Caco-2 (cell line): ENCODE data around the gene SMS. TPM values are rescaled to one million over a fixed set of nuclear protein-coding genes. Genes with fewer than 3 reads are reported as not detected.

Experiments
- BruUV-seq: library from RNA; stranded (reverse); fragments of 400-500 nt; replicated peaks from 2 replicates; lab custom pipeline; 2021; lab: Mats Ljungman, UMichigan
- CTCF ChIA-PET: fragments of 300-600 bp; sonication (Branson Sonifier 250); formaldehyde crosslinking; loops from one replicate; lab custom pipeline; 2022; ENCODE audit warnings: antibody characterized with exemption; lab: Charles Lee
- POLR2A ChIA-PET: fragments of 300-600 bp; sonication (Branson Sonifier 250); formaldehyde crosslinking; loops from one replicate; lab custom pipeline; 2022; ENCODE audit warnings: antibody characterized with exemption; lab: Charles Lee
- DNase-seq, 2 experiments: peaks; one replicate each; pipeline versions ENCODE4 v3.0.0 to v3.0.0-alpha.2; 2020 to 2022
- H3K27me3 ChIP-seq: replicated peaks from 2 replicates; pipeline ENCODE4 v1.6.0; 2011; ENCODE audit warnings: low read length; ENCODE audit not compliant: control insufficient read depth, insufficient read depth
- H3K36me3 ChIP-seq: 2 replicates; pipeline ENCODE4 v1.5.1; 2011; ENCODE audit warnings: low read length; ENCODE audit not compliant: control insufficient read depth, insufficient read depth
- H3K4me1 ChIP-seq: fragments of 250-450 bp; sonication (Bioruptor Pico); 2 replicates; pipeline ENCODE4 v1.5.1; 2020; ENCODE audit warnings: mild to moderate bottlenecking
- H3K4me3 ChIP-seq: 2 replicates; pipeline ENCODE4 v1.5.1; 2011; ENCODE audit warnings: low read depth, mild to moderate bottlenecking, control low read depth, low read length
- H3K9me3 ChIP-seq: fragments of 250-450 bp; sonication (Bioruptor Pico); 2 replicates; pipeline ENCODE4 v1.5.1; 2020; ENCODE audit warnings: mild to moderate bottlenecking, moderate library complexity
- H3K27ac Mint-ChIP-seq: one replicate; pipeline ENCODE4 v1.8.0; 2022; ENCODE audit warnings: mixed read lengths; ENCODE audit not compliant: unreplicated experiment
- H3K27me3 Mint-ChIP-seq: one replicate; pipeline ENCODE4 v1.8.0; 2022; ENCODE audit warnings: mixed read lengths; ENCODE audit not compliant: insufficient read depth, unreplicated experiment
- H3K36me3 Mint-ChIP-seq: one replicate; pipeline ENCODE4 v1.8.0; 2022; ENCODE audit warnings: mild to moderate bottlenecking, mixed read lengths; ENCODE audit not compliant: insufficient read depth, unreplicated experiment
- H3K4me1 Mint-ChIP-seq: one replicate; pipeline ENCODE4 v1.8.0; 2022; ENCODE audit warnings: low read depth, mixed read lengths; ENCODE audit not compliant: unreplicated experiment
- H3K4me3 Mint-ChIP-seq: one replicate; pipeline ENCODE4 v1.8.0; 2022; ENCODE audit warnings: mild to moderate bottlenecking, moderate library complexity, mixed read lengths; ENCODE audit not compliant: unreplicated experiment
- H3K9me3 Mint-ChIP-seq: one replicate; pipeline ENCODE4 v1.8.0; 2022; ENCODE audit warnings: mixed read lengths; ENCODE audit not compliant: unreplicated experiment
- intact Hi-C: fragments of 100-400 bp; cut with micrococcal nuclease; formaldehyde crosslinking; loops from one replicate; pipeline ENCODE4 v1.10.0; 2022; ENCODE audit not compliant: unreplicated experiment
- total RNA-seq: library from RNA; stranded (reverse); gene quantifications from 2 replicates; pipeline ENCODE4 v1.2.3, GENCODE V29; 2022
- TF ChIP-seq, protein P1 (sequence below), 2 experiments: fragments of 200-600 bp in 1 of 2; IDR thresholded peaks; 1 replicate in 1 of 2; 2 replicates in 1 of 2; pipeline versions ENCODE4 v1.5.1 to v1.8.0; 2011 to 2022; ENCODE audit warnings: antibody characterized with exemption in 1 of 2, control low read depth in 1 of 2, inconsistent platforms in 1 of 2, low read depth in 1 of 2, low read length in 1 of 2, mild to moderate bottlenecking in 1 of 2, moderate library complexity in 1 of 2; ENCODE audit not compliant: insufficient read depth in 1 of 2, severe bottlenecking in 1 of 2, unreplicated experiment in 1 of 2

SMS gene
- total RNA-seq, 1 experiment from 2014 or later, result 158 TPM

DNA sequence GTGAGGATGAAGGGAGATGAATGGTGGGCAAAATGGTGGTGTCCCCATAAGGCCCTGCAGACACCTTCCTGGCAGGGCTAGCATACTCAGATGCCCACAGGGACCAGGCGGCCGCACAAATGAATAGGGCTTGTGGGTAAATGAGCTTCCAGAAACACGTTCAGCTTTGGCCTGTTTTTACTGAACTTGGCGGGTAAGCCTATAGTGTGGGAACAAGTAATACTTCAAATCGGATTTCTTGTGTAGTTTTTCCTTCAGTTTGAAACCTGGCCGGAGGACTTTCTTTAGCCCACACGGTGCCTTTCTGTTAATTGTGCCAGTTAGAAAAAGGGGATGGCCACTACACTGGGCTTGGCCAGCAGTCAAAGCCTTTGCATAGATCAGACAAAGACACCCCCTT lies 22.8 kb downstream of the SMS start:
- H3K9me3 ChIP-seq, result no peaks in the 10 kb centered on the region
- ChIA-PET CTCF (no interaction called here), POLR2A (no interaction called here)
- H3K36me3 Mint-ChIP-seq, result peaks cover 25% of the 10 kb centered on the region
- no peaks in the 10 kb centered on the region for H3K27me3 ChIP-seq
- no peaks in the 10 kb centered on the region for H3K36me3 ChIP-seq
- no peaks in the 10 kb centered on the region for H3K9me3 Mint-ChIP-seq
- no peak overlapping the region for H3K4me3 Mint-ChIP-seq
- no peak overlapping the region for H3K27ac Mint-ChIP-seq
- TF ChIP-seq, protein P1, sequence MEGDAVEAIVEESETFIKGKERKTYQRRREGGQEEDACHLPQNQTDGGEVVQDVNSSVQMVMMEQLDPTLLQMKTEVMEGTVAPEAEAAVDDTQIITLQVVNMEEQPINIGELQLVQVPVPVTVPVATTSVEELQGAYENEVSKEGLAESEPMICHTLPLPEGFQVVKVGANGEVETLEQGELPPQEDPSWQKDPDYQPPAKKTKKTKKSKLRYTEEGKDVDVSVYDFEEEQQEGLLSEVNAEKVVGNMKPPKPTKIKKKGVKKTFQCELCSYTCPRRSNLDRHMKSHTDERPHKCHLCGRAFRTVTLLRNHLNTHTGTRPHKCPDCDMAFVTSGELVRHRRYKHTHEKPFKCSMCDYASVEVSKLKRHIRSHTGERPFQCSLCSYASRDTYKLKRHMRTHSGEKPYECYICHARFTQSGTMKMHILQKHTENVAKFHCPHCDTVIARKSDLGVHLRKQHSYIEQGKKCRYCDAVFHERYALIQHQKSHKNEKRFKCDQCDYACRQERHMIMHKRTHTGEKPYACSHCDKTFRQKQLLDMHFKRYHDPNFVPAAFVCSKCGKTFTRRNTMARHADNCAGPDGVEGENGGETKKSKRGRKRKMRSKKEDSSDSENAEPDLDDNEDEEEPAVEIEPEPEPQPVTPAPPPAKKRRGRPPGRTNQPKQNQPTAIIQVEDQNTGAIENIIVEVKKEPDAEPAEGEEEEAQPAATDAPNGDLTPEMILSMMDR (IDR thresholded peaks at IDR 0.05; ENCODE audit: insufficient read depth in 1 of 2, low read depth in 1 of 2, low read length in 1 of 2, severe bottlenecking in 1 of 2, unreplicated experiment in 1 of 2), result no peak
- intact Hi-C loops, result no loop called here
- DNase-seq, result no peak
- H3K4me1 Mint-ChIP-seq, result peaks cover 7% of the 10 kb centered on the region
- H3K4me1 ChIP-seq, result no peaks in the 10 kb centered on the region
- H3K27me3 Mint-ChIP-seq, result no peaks in the 10 kb centered on the region
- BruUV-seq, result no TSS peak
- no peak overlapping the region for H3K4me3 ChIP-seq

- no TSS peak for BruUV-seq
- TF ChIP-seq, protein P1 (IDR thresholded peaks at IDR 0.05; ENCODE audit: insufficient read depth in 1 of 2, low read depth in 1 of 2, low read length in 1 of 2, severe bottlenecking in 1 of 2, unreplicated experiment in 1 of 2), result no peak
- Mint-ChIP-seq H3K9me3 (no peaks in the 10 kb centered on the region), H3K36me3 (peaks cover 23% of the 10 kb centered on the region), H3K27me3 (no peaks in the 10 kb centered on the region), H3K4me1 (peaks cover 7% of the 10 kb centered on the region), H3K27ac (no peak overlapping the region), H3K4me3 (no peak overlapping the region)
- ChIA-PET CTCF (no interaction called here), POLR2A (no interaction called here)
- H3K27me3 ChIP-seq, result no peaks in the 10 kb centered on the region
- no peaks in the 10 kb centered on the region for H3K4me1 ChIP-seq
- no peak for DNase-seq
- H3K9me3 ChIP-seq, result no peaks in the 10 kb centered on the region
- no peak overlapping the region for H3K4me3 ChIP-seq
- H3K36me3 ChIP-seq, result no peaks in the 10 kb centered on the region
- intact Hi-C loops, result no loop called here
Measured at GRCh38 chrX:21963731-21964405, 23.4 kb downstream of the SMS start.

GRCh38 chrX:21966866-21967265 lies 26.4 kb downstream of the SMS start:
- H3K9me3 Mint-ChIP-seq, result no peaks in the 10 kb centered on the region
- no peaks in the 10 kb centered on the region for H3K27me3 Mint-ChIP-seq
- TF ChIP-seq, protein P1 (IDR thresholded peaks at IDR 0.05; ENCODE audit: insufficient read depth in 1 of 2, low read depth in 1 of 2, low read length in 1 of 2, severe bottlenecking in 1 of 2, unreplicated experiment in 1 of 2), result no peak
- CTCF ChIA-PET, result no interaction called here
- H3K4me1 Mint-ChIP-seq, result peaks cover 3% of the 10 kb centered on the region
- H3K4me3 Mint-ChIP-seq, result no peak overlapping the region
- intact Hi-C loops, result no loop called here
- no peaks in the 10 kb centered on the region for H3K36me3 ChIP-seq
- DNase-seq, result no peak
- BruUV-seq, result no TSS peak
- no peak overlapping the region for H3K27ac Mint-ChIP-seq
- H3K36me3 Mint-ChIP-seq, result peaks cover 37% of the 10 kb centered on the region
- no peaks in the 10 kb centered on the region for H3K9me3 ChIP-seq
- H3K27me3 ChIP-seq, result no peaks in the 10 kb centered on the region
- no peak overlapping the region for H3K4me3 ChIP-seq
- POLR2A ChIA-PET, result no interaction called here
- no peaks in the 10 kb centered on the region for H3K4me1 ChIP-seq
